T-helper 2 cell treated with Interferon-gamma antibody and Interleukin-4, amounts not matched to agents 5 μg/mL and 100 μg/mL, for 36 hours (primary cell): ENCODE results near the gene POLR2E.
"Not testable (repeated sequence)": the region's sequence is repeated elsewhere in the genome, so short reads cannot be mapped to it uniquely, and the experiment has no call there.

ENCODE experiments used
- DNase-seq: peaks from one replicate; pipeline ENCODE4 v3.0.0; 2021; ENCODE audit warnings: low spot score
- H3K27ac Mint-ChIP-seq: one replicate; pipeline ENCODE4 v1.8.0; 2021; ENCODE audit warnings: mild to moderate bottlenecking, mixed read lengths
- H3K27me3 Mint-ChIP-seq: one replicate; pipeline ENCODE4 v1.8.0; 2021; ENCODE audit warnings: low read depth, mixed read lengths
- H3K36me3 Mint-ChIP-seq: one replicate; pipeline ENCODE4 v1.8.0; 2021; ENCODE audit warnings: low read depth, mixed read lengths
- H3K4me1 Mint-ChIP-seq: one replicate; pipeline ENCODE4 v1.8.0; 2021; ENCODE audit warnings: low read depth, mixed read lengths
- H3K4me3 Mint-ChIP-seq: one replicate; pipeline ENCODE4 v1.8.0; 2022; ENCODE audit warnings: mild to moderate bottlenecking, moderate library complexity, mixed read lengths
- H3K9me3 Mint-ChIP-seq: one replicate; pipeline ENCODE4 v1.8.0; 2021; ENCODE audit warnings: mixed read lengths

POLR2E gene

DNA sequence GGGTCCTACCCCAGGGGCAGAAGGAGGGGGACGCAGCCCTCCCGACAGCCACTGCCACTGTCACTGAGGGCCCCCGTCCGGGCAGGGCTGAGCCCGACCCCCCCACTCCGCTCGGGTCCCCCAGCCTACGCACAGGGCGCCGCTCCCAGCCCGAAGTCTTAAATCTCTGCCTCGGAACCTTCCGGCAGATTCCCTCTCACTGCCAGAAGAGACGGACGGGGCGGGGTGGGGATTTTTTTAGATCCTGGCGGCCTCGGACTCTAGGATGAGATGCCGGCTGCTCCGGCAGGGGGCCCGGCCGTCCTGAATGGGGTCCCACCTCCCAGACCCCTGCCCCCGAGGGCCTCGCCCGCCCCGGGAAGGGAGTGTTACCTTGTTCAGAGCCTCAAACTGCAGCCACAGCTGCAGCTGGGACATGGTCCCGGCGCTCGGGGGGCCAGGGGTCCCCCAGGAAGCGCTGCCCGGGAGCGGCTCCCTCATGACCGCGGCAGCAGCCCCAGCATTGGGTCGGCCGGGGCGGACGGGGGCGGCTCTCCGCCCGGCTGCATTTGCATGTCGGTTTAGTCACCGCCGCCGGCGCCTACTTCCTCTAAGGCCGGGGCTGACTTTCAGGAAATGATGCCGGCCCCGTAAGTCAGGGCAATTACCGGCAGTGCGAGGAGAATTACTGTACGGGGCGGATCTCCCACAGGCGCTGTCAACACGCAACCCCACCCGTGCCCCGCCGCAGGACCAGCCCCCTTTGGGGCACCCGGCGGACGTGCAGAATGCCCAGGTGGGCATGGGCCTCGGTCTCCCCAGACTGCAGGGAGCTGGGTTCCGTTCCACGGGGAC lies 36.8 kb upstream of the POLR2E start:
- Mint-ChIP-seq H3K36me3 (peaks cover 9% of the 10 kb centered on the region), H3K4me3 (peak overlapping the region; percentile 90), H3K27ac (peak overlapping the region; percentile 86), H3K27me3 (no peaks in the 10 kb centered on the region), H3K9me3 (no peaks in the 10 kb centered on the region), H3K4me1 (peaks cover 10% of the 10 kb centered on the region)
- DNase-seq: peak; percentile 90

DNA sequence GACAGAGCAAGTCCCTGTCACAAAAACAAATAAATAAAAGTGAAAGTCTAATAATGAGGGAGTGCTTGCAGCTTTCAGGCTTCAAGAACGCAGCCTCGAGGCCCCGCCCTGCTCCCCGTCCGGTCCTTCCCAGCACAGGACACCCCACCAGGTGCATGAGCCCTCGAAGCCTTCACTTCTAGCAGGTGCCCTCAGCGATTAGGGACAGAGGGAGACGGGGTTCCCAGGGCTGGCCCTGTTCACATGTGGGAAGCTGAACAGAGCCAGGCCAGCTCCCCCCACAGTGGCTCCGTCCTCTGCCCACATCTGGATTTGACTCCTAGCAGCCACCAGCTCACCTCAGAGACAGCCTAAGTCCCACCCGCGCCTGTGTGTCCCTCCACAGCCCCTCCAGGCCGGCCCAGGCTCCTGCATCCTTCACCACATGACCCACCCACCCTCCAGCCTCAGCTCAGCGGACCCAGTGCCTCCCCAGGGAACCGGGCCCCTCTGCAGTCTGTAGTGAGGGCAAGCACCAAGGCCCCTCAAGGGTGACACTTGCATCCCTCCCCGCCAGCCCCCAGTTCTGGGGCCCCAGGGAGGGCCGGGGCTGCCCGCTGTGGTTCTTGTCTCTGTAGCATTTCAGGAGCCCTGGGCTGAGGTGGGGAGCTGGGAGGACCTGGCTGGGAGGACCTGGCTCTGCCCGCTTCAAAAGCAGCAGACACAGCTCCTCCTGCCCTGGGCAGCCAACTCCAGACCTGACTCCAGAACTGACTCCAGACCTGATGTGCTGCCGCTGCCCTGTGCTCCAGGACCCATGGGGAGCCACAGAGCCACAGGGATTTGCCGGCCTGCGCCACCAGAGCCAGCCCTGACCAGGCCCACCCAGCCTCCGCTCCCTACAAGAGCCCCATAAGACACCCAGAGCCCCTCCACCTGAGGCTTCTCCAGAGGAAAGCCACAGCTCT lies 35.9 kb upstream of the POLR2E start:
- Mint-ChIP-seq H3K9me3 (no peaks in the 10 kb centered on the region), H3K36me3 (peaks cover 11% of the 10 kb centered on the region), H3K27me3 (no peaks in the 10 kb centered on the region), H3K27ac (peak overlapping the region; percentile 84), H3K4me1 (peaks cover 8% of the 10 kb centered on the region), H3K4me3 (peak overlapping the region; percentile 90)
- peak; percentile 23 for DNase-seq

DNA sequence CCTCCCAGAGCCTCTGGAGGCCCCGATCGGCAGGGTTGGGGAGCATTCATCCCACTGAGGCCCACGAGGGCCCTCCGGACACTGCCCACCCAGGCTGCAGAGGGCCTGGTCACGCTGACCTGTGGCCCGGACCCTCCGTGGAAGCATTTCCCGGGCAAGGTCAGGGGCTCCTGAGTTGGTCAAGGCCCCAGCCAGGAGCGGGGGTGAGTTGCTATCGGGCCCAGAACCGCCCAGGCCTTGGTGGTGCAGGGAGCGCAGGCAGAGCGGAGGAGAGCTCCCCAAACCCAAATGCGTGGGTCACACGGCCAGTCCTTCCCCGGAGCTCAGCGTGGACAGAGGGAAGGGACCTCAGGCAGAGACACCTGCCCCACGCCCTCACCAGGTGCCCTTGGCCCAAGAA lies 34.4 kb upstream of the POLR2E start:
- H3K9me3 Mint-ChIP-seq: no peaks in the 10 kb centered on the region
- peak overlapping the region; percentile 24 for H3K4me3 Mint-ChIP-seq
- DNase-seq: no peak
- peaks cover 8% of the 10 kb centered on the region for H3K4me1 Mint-ChIP-seq
- no peaks in the 10 kb centered on the region for H3K27me3 Mint-ChIP-seq
- H3K36me3 Mint-ChIP-seq: peaks cover 14% of the 10 kb centered on the region
- H3K27ac Mint-ChIP-seq: no peak overlapping the region

DNA sequence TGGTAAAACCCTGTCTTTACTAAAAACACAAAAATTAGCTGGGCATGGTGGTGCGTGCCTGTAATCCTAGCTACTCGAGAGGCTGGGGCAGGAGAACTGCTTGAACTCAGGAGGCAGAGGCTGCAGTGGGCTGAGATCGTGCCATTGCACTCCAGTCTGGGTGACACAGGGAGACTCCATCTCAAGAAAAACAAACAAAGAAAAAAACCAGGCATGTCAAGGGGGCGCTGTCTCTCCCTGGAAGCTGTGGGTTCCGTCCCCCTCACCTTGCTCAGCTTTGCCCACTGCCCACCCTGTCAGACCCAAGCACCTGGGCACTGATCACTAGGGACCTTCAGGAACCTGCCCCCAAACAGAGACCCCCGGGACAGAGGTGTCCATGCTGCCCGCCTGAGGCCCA lies 33.9 kb upstream of the POLR2E start:
- H3K27me3 Mint-ChIP-seq, DNase-seq, H3K4me1 Mint-ChIP-seq, H3K9me3 Mint-ChIP-seq: not testable (repeated sequence)
- Mint-ChIP-seq H3K36me3 (peaks cover 14% of the 10 kb centered on the region), H3K27ac (peak overlapping the region; percentile 57), H3K4me3 (peak overlapping the region; percentile 45)

DNA sequence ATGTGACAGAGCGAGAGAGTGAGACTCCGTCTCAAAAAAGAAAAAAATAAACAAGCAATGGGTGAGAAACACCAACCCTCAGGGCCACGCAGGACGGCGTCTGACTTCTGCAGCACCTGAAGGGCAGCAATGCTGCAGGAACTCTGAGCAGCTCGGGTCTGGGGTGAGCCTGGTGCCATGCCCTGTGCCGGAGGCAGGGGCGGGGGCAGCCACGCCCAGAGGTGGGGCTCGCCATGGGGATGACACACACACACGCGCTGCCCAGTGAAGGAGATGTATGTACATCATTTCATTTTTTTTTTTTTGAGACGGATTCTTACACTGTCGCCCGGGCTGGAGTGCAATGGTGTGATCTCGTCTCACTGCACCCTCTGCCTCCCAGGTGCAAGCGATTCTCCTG lies 32.9 kb upstream of the POLR2E start:
- Mint-ChIP-seq H3K4me1 (peaks cover 8% of the 10 kb centered on the region), H3K27me3 (no peaks in the 10 kb centered on the region), H3K9me3 (no peaks in the 10 kb centered on the region), H3K4me3 (no peak overlapping the region), H3K36me3 (peaks cover 17% of the 10 kb centered on the region), H3K27ac (no peak overlapping the region)
- no peak for DNase-seq

DNA sequence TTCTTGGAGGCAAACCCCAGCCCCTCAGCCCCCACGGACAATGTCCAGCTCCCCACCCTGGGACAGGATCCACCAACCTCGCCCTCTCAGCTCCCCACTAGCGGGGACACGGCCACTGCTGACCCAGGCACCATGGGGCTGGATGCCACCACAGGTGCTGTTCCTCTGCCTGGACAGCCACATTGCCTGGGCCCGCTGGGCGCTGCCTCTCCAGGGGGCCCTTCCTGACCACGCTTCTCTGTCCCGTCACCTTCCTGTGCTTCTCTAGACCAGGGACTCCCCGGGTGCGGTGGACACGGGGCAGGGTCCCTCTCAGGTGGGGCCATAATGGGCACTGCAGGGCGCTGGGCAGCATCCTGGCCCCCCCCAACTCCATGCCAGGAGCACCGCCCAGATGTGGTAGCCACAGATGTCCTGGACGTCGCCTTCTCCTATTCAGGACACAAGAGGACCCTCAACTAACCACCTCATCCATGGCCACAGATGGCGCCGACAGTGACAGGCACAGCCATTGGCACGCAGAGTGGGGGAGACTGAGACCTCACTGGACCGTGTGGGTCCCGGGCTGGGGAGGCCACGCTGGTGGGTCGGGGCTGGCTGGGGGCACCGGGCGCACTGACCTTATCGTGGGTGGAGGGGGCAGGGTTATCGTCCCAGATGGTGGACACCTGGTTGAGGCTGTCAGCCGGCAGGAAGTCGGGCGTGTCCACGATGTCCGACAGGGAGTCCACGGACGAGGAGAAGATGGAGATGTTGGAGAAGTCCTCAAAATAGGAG lies 32.0 kb upstream of the POLR2E start:
- Mint-ChIP-seq H3K36me3 (peaks cover 22% of the 10 kb centered on the region), H3K9me3 (no peaks in the 10 kb centered on the region), H3K4me3 (no peak overlapping the region), H3K4me1 (peaks cover 8% of the 10 kb centered on the region), H3K27ac (no peak overlapping the region), H3K27me3 (no peaks in the 10 kb centered on the region)
- DNase-seq: no peak

DNA sequence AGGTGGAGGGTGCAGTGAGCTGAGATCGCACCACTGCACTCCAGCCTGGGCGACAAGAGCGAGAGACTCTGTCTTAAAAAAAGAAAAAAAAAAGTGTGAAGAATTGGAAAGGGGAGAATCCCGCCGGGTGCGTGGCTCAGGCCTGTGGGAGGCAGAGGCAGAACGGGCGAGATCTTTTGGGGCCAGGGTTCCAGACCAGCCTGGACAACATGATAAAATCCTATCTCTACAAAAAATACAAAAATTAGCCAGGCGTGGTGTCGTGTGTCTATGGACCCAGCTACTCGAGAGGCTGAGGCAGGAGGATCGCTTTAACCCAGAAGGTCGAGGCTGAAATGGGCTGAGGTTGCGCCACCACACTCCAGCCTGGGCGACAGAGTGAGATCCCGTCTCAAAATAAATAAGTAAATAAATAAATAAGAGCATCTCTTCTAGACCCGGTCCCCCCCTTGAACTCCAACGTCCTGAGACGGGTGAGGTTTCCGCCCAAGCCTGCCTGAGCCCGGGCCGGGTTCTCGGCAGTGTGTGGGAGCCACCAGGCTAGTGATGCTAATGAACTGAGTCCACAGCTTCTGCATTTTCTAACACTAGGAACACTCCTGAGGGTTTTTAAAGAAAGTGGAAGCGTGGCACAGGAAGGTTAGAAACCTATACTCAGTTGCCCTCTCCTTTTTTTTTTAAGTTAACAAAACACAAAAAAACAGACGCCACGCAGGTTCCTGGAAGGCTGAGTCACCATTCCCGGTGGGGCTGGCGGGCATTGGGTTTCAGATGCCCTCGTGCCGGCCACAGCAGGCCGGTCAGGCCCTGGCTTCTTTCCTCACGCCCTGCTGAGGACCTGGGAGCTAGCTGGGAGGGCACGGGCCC lies 30.7 kb upstream of the POLR2E start:
- H3K36me3 Mint-ChIP-seq: peaks cover 32% of the 10 kb centered on the region
- DNase-seq: no peak
- no peaks in the 10 kb centered on the region for H3K9me3 Mint-ChIP-seq
- no peak overlapping the region for H3K4me3 Mint-ChIP-seq
- no peak overlapping the region for H3K27ac Mint-ChIP-seq
- no peaks in the 10 kb centered on the region for H3K27me3 Mint-ChIP-seq
- H3K4me1 Mint-ChIP-seq: peaks cover 7% of the 10 kb centered on the region

DNA sequence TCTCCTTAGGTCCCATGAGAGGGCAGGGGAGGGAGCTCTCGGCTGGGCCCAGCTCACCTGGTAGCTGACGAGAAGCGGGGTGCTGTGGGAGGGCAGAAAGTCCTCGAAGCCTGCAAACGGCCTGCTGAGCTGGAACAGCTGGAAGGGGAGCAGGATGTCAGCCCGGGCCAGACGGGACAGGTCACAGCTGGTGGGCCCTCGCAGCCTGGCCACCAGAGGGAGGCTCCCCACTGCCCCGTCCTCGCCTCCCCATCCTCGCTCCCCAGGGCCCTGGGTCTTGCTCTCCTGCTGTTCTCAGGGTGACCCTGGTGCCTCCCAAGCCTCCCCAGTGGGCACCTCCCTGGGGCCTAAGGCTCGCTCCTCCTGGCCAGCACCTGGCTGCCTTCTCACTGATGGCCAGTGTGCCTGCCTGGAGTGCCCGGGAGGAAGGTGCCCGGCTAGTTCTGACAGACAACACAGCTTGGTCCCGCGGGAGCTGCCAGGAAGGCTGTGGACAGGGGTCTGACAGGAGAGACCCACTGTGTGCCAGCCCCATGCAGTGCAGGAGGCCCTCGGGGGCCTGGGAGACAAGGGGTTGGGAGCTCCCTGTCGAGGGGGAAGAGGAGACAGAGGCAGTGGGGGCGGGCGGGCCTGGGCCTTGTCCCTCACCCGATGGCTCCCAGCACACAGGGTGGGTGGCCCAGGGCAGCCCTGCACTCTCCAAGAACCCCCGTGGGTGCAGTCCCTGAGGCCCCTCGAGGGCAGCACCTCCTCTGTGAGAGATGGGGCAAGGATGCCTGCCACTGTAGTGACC lies 28.9 kb upstream of the POLR2E start:
- Mint-ChIP-seq H3K27me3 (no peaks in the 10 kb centered on the region), H3K27ac (no peak overlapping the region), H3K36me3 (peaks cover 37% of the 10 kb centered on the region), H3K4me1 (peaks cover 2% of the 10 kb centered on the region), H3K4me3 (no peak overlapping the region), H3K9me3 (no peaks in the 10 kb centered on the region)
- no peak for DNase-seq

DNA sequence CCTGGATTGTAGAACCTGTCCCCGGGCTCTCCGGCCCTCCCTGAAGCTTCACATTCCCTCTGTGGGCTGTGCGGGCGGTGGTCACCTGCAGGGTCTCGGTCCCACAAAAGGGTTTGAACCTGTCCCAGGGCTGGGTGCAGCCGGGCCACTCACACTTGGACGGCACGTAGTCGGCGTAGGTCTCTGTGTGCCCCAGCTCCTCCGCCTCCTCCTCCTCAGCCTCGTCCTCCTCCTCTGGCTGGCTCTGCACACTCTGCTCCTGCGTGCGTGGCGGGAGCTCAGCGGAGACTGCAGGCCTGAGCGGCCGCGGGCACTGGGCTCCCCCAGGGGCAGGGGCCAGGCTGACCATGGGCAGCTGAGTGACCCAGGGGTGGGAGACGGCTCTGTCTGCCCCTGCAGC lies 28.2 kb upstream of the POLR2E start:
- Mint-ChIP-seq H3K4me1 (peaks cover 2% of the 10 kb centered on the region), H3K27ac (no peak overlapping the region), H3K9me3 (no peaks in the 10 kb centered on the region), H3K4me3 (no peak overlapping the region), H3K27me3 (no peaks in the 10 kb centered on the region), H3K36me3 (peaks cover 38% of the 10 kb centered on the region)
- DNase-seq: no peak

DNA sequence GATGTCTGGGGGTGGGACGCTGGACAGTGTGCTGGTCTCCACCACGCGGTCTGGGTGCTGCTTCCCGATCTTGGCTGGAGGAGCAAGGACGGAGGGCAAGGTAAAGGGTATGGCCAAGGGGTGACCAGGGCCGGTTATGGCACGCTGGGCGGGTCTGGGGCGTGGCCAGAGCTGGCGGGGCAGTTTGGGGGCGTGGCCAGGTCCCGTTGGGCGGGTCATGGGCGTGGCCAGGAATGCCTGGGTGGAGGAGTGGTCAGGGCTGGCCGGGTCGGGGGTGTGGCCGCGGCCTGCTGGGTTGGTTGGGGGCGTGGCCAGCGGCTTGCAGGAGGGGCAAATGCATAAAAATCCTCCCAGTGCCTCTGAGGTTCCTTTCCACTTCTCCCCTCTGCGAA lies 27.8 kb upstream of the POLR2E start:
- H3K27ac Mint-ChIP-seq: peak overlapping the region; percentile 41

DNA sequence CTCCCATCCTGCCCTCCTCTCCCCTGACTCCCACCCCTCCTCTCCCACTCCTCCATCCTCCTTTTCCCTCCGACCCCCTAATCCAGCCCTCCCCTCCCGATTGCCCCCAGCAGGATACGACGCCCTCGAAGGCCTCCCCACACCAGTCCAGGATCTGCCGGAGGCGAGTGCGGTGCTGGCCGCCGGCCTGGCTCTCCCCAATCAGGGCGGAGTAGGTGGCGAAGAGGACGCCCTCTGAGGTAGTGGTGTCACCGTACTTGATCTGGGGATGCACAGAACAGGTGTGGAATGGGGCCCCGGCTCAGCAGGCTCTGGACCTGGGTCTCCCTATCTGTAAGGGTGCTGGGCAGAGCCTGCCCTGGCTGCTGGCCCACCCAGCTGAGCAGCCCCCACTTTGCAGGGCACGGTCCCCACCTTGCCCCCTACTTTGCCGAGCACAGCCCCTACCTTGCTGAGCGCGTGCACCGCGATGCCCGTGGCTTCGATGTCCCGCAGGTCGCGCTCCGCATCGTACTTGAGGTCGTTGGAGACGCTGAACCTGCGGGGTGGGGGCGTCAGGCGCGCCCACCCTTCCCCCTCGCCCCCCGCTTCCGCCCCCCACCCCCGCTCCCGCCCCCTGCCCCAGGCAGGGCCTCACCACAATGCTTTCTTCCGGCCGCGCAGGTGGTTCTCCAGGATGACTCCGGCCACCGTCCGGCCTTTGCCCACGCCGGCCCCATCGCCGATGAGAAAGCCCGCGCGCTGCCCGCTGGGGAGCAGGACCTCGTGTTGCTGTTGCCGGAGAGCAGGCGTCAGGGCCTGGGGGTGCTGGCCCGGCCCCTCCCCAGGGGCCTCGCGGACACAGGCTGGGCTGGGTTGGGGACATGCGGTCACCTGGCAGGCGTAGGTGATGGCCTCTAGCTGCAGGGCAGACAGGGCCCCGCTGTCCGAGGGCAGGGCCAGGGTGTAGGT lies 27.1 kb upstream of the POLR2E start:
- H3K9me3 Mint-ChIP-seq: no peaks in the 10 kb centered on the region
- no peaks in the 10 kb centered on the region for H3K27me3 Mint-ChIP-seq
- peak overlapping the region; percentile 41 for H3K27ac Mint-ChIP-seq
- H3K4me1 Mint-ChIP-seq: no peaks in the 10 kb centered on the region
- peaks cover 36% of the 10 kb centered on the region for H3K36me3 Mint-ChIP-seq
- DNase-seq: no peak
- H3K4me3 Mint-ChIP-seq: no peak overlapping the region

More for the DNA sequence above, 27.8 kb upstream of the POLR2E start:
- no peaks in the 10 kb centered on the region for H3K27me3 Mint-ChIP-seq
- DNase-seq: peak; percentile 55
- no peak overlapping the region for H3K4me3 Mint-ChIP-seq
- peaks cover 38% of the 10 kb centered on the region for H3K36me3 Mint-ChIP-seq
- H3K4me1 Mint-ChIP-seq: peaks cover 2% of the 10 kb centered on the region
- H3K9me3 Mint-ChIP-seq: no peaks in the 10 kb centered on the region

DNA sequence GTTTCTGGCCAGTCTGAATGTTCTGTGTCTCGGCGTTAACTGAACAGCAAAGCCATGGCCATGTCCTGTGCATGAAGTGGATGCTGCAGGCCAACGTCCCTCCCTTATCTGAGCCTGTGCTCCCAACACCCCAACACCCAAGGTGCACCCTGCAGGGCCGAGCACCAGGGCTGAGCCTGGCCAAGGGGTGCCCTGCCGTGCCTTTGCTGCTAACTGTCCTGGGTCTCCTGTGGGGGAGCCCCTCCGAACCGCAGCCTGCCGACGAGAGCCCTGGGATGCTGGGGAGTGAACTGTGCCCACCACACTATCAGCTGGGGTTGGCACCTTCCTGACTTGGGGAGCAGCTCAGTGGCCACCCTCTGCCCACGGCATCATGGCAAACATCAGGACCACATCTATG lies 26.2 kb upstream of the POLR2E start:
- H3K27me3 Mint-ChIP-seq: no peaks in the 10 kb centered on the region
- no peak for DNase-seq
- H3K9me3 Mint-ChIP-seq: no peaks in the 10 kb centered on the region
- H3K4me3 Mint-ChIP-seq: no peak overlapping the region
- H3K27ac Mint-ChIP-seq: no peak overlapping the region
- H3K4me1 Mint-ChIP-seq: no peaks in the 10 kb centered on the region
- H3K36me3 Mint-ChIP-seq: peaks cover 31% of the 10 kb centered on the region
